A549 (cell line): Measurements from ENCODE around the gene CABP2.

Experiments
- PHF8 ChIP-seq: fragments of 200-600 bp; sonication (generic); IDR thresholded peaks from 2 replicates; pipeline ENCODE4 v1.6.1; 2016; ENCODE audit warnings: low read depth, mild to moderate bottlenecking, antibody characterized with exemption, moderate library complexity, borderline replicate concordance
- POLR2A ChIP-seq: IDR thresholded peaks from 2 replicates; pipeline ENCODE4 v1.6.1; 2012; ENCODE audit warnings: mild to moderate bottlenecking, low read length
- TF ChIP-seq, protein P1 (sequence below): fragments of >200 bp; sonication (Bioruptor Twin); formaldehyde crosslinking; IDR thresholded peaks from 3 replicates; pipeline ENCODE4 v1.5.1; 2016
- TF ChIP-seq, protein P2 (sequence below): fragments of 250-450 bp; sonication (Bioruptor Pico); IDR thresholded peaks from 2 replicates; pipeline ENCODE4 v1.5.0; 2021; ENCODE audit warnings: mild to moderate bottlenecking, moderate library complexity, borderline replicate concordance

DNA sequence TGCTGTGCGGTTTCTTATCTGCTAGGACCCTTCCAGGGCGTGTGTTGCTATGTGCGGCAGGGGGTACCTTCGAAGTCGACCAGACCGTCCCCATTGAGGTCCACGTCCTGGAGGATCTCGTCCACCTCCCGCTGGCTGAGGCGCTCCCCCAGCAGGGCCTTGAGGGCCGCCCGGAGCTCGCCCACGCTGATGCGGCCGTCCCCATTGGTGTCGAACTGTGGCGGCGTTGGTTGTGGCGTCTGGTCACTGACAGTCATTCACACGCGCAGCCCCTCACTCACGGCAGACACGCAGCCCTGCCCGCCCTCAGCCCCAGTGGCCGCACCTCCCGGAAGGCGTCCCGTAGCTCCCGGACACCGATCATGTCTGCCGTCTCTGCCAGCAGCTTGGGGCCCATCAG lies 3.5 kb downstream of the CABP2 start:
- TF ChIP-seq POLR2A, result no peak
- TF ChIP-seq, protein P1, sequence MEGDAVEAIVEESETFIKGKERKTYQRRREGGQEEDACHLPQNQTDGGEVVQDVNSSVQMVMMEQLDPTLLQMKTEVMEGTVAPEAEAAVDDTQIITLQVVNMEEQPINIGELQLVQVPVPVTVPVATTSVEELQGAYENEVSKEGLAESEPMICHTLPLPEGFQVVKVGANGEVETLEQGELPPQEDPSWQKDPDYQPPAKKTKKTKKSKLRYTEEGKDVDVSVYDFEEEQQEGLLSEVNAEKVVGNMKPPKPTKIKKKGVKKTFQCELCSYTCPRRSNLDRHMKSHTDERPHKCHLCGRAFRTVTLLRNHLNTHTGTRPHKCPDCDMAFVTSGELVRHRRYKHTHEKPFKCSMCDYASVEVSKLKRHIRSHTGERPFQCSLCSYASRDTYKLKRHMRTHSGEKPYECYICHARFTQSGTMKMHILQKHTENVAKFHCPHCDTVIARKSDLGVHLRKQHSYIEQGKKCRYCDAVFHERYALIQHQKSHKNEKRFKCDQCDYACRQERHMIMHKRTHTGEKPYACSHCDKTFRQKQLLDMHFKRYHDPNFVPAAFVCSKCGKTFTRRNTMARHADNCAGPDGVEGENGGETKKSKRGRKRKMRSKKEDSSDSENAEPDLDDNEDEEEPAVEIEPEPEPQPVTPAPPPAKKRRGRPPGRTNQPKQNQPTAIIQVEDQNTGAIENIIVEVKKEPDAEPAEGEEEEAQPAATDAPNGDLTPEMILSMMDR, result no peak
- no peak for TF ChIP-seq PHF8
- TF ChIP-seq, protein P2, sequence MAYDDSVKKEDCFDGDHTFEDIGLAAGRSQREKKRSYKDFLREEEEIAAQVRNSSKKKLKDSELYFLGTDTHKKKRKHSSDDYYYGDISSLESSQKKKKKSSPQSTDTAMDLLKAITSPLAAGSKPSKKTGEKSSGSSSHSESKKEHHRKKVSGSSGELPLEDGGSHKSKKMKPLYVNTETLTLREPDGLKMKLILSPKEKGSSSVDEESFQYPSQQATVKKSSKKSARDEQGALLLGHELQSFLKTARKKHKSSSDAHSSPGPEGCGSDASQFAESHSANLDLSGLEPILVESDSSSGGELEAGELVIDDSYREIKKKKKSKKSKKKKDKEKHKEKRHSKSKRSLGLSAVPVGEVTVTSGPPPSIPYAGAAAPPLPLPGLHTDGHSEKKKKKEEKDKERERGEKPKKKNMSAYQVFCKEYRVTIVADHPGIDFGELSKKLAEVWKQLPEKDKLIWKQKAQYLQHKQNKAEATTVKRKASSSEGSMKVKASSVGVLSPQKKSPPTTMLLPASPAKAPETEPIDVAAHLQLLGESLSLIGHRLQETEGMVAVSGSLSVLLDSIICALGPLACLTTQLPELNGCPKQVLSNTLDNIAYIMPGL (CRISPR knock-in tag), result no peak
